ENCODE data around the gene CCDC9. TPM values are rescaled to one million over a fixed set of nuclear protein-coding genes. Genes with fewer than 3 reads are reported as not detected.

Gene CCDC9
- total and polyA plus RNA-seq, 9 donors = 14.8 to 65.7 (median 37.0) TPM

DNA sequence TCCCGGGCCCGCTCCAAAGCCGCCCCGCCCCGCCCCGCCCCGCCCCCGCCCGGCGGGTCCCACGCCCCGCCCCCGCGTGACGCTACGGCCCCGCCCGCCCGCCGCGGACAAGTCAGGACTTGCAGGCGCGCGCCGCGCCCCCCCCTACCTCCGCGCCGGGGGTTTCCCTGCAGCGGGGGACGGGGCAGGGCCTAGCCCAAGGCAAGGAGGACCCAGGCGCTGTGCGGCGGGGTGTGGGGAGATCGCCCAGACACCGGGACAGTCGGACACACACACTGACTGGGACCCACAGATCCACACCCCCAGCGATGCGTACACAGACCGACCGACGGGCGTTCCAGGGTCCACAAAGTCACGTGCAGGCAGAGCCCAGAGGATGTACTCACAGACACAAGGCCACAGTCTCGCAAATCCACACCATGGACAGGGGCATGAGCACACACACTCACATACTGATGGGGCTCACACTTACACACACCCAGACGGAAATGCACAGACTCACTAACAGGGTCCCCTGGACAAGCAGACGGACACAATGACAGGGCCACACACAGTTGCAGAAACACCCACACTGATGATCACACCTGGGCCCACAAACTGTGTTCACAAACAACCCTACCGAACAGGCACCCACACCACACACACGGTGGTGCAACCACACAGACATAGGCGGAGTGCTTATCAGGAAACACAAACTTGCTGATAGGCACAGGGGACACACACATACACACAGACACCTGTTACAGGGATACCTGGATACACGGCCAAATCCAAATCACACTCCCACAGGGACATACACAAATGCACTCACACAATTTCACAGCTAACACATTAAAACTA, 24.9 kb upstream of the CCDC9 start:
- Histone ChIP-seq H3K4me3 (peak overlapping the region; percentile 77), H3K27me3 (no peaks in the 10 kb centered on the region), H3K36me3 (no peaks in the 10 kb centered on the region), H3K27ac (peak overlapping the region in 1 of 2 donors; percentile 82), H3K9me3 (no peaks in the 10 kb centered on the region), H3K4me1 (ENCODE audit: insufficient read depth) (peaks cover 12% of the 10 kb centered on the region)
- intact Hi-C loops (cut with DNase I) = no loop called here
- WGBS, 3 donors = 6 to 19% (median 9%) methylated on average over 19 to 51 of the region's 51 CpGs
- TF ChIP-seq POLR2A (IDR thresholded peaks at IDR 0.05) = no peak
- peak; percentile 91 to 95 (median 93) for DNase-seq

DNA sequence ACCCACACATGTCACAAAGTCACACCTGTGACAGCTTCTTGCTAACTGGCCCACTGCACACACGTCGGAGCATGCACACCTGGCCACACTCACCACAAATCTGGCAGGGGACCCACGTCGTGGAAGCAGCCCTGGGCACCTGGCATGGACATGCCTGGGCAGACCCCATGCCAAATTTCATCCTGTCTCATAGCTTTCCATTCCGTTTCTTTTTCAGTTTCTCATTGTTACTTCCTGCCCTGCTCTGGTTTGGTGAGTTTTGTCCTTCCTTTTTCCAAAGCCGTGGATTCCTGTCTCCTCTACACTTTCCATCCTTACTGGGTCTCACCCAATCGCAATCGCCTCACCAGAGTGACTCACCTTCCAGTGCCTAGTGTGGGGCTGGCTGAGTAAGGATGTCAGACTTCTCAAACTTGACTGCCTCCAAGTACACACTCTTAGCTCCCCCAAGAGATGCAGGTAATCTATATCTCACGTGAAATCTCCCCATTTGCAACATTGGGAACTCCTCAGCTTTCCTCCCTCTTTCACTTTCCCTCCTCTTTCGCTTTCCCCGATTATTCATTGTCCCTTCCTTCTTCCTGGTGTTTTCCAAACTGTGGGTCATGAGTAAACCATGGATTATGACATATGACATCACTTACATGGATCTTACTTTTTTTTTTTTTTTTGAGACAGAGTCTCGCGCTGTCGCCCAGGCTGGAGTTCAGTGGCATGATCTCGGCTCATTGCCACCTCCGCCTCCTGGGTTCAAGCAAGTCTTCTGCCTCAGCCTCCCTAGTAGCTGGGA, 23.7 kb upstream of the CCDC9 start:
- no peaks in the 10 kb centered on the region for H3K36me3 ChIP-seq
- no peak for DNase-seq
- peak overlapping the region; percentile 13 for H3K4me3 ChIP-seq
- H3K9me3 ChIP-seq = no peaks in the 10 kb centered on the region
- peak overlapping the region in 1 of 2 donors; percentile 82 for H3K27ac ChIP-seq
- intact Hi-C loops (cut with DNase I) = no loop called here
- no peaks in the 10 kb centered on the region for H3K27me3 ChIP-seq
- 48 to 55% (median 49%) methylated on average over 16 of the region's 16 CpGs for WGBS, 3 donors
- TF ChIP-seq, protein P1, sequence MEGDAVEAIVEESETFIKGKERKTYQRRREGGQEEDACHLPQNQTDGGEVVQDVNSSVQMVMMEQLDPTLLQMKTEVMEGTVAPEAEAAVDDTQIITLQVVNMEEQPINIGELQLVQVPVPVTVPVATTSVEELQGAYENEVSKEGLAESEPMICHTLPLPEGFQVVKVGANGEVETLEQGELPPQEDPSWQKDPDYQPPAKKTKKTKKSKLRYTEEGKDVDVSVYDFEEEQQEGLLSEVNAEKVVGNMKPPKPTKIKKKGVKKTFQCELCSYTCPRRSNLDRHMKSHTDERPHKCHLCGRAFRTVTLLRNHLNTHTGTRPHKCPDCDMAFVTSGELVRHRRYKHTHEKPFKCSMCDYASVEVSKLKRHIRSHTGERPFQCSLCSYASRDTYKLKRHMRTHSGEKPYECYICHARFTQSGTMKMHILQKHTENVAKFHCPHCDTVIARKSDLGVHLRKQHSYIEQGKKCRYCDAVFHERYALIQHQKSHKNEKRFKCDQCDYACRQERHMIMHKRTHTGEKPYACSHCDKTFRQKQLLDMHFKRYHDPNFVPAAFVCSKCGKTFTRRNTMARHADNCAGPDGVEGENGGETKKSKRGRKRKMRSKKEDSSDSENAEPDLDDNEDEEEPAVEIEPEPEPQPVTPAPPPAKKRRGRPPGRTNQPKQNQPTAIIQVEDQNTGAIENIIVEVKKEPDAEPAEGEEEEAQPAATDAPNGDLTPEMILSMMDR (IDR thresholded peaks at IDR 0.05) = no peak
- TF ChIP-seq EP300 (IDR thresholded peaks at IDR 0.05) (no peak), POLR2A (IDR thresholded peaks at IDR 0.05) (no peak)
- H3K4me1 ChIP-seq (ENCODE audit: insufficient read depth) = peaks cover 9% of the 10 kb centered on the region

DNA sequence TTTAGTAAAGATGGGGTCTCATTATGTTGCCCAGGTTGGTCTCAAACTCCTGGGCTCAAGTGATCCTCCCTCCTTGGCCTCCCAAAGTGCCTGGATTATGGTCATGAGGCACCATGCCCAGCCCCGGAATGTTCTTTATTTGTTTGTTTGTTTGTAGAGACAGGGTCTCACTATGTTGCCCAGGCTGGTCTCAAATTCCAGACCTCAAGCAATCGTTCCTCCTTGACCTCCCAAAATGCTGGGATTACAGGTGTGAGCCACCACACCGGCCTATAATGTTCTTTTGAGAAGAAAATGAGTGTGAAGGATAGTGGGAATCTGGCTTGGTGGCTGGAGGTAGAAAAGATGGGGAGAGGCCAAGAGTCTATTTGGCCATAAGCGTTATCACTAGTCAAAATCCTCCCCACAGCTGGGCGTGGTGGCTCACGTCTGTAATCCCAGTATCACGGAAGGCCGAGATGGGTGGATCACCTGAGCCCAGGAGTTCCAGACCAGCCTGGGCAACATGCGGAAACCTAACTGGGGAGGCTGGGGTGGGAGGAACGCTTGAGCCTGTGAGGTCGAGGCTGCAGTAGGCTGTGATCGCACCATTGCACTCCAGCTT, 20.2 kb upstream of the CCDC9 start:
- WGBS, 3 donors = 85 to 89% (median 88%) methylated on average over 12 of the region's 12 CpGs
- no peak for DNase-seq
- H3K36me3 ChIP-seq = no peaks in the 10 kb centered on the region
- H3K4me3 ChIP-seq = no peak overlapping the region
- H3K27ac ChIP-seq = no peak overlapping the region
- H3K4me1 ChIP-seq (ENCODE audit: insufficient read depth) = peaks cover 10% of the 10 kb centered on the region
- no peaks in the 10 kb centered on the region for H3K9me3 ChIP-seq
- H3K27me3 ChIP-seq = no peaks in the 10 kb centered on the region
- intact Hi-C loops (cut with DNase I) = no loop called here
- TF ChIP-seq POLR2A (IDR thresholded peaks at IDR 0.05) (no peak), EP300 (IDR thresholded peaks at IDR 0.05) (no peak)
- TF ChIP-seq, protein P1 (IDR thresholded peaks at IDR 0.05) = no peak

DNA sequence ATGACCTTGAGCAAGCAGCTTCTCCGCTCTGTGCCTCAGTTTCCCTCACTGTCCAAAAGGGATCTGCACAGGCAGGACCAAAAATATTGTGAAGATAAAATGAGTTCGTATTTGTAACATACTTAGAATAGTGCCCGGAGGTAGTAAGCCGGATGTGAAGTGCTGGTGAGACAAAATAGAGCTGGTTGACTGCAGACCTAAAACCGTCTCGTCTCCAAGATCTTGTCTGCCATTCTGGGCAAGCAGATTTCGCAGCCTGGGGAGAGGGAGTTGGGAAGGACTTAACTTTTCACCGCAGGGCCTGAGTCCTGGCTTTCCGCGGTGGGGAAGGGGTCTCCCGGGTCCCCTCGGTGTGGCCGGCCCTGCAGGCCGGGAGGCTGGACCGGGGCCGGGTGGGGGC, 17.2 kb upstream of the CCDC9 start:
- H3K36me3 ChIP-seq = no peaks in the 10 kb centered on the region
- H3K27ac ChIP-seq = no peak overlapping the region
- H3K4me3 ChIP-seq = no peak overlapping the region
- H3K4me1 ChIP-seq (ENCODE audit: insufficient read depth) = peaks cover 6% of the 10 kb centered on the region
- no peaks in the 10 kb centered on the region for H3K9me3 ChIP-seq
- no peaks in the 10 kb centered on the region for H3K27me3 ChIP-seq
- DNase-seq = no peak
- no peak for TF ChIP-seq POLR2A (IDR thresholded peaks at IDR 0.05)
- no peak for TF ChIP-seq EP300 (IDR thresholded peaks at IDR 0.05)
- TF ChIP-seq, protein P1 (IDR thresholded peaks at IDR 0.05) = no peak
- intact Hi-C loops (cut with DNase I) = no loop called here
- whole genome bisulfite sequencing, 3 donors = 5 to 13% (median 5%) methylated on average over 11 to 16 of the region's 16 CpGs
